SK-N-SH (cell line): ENCODE measurements around the gene CEP131. TPM values are rescaled to one million over a fixed set of nuclear protein-coding genes. Genes with fewer than 3 reads are reported as not detected.

Experiments used
- CTCF ChIA-PET: fragments of 300-600, 350-600 bp; formaldehyde crosslinking; extraction: SDS; loops from one replicate; lab custom pipeline; 2021; lab: Yijun Ruan, JAX
- POLR2A ChIA-PET: fragments of 350-600 bp; sonication (Branson Sonifier 250); formaldehyde crosslinking; extraction: SDS; loops from one replicate; lab custom pipeline; 2020; ENCODE audit warnings: antibody characterized with exemption, inconsistent platforms; lab: Yijun Ruan, JAX
- DNase-seq: peaks from one replicate; pipeline ENCODE4 v3.0.0; 2012
- H2AFZ ChIP-seq: fragments of 200-600 bp; sonication (generic); 2 replicates; pipeline ENCODE4 v1.8.1; 2016; ENCODE audit warnings: antibody characterized with exemption, mild to moderate bottlenecking, low read depth
- H3F3A ChIP-seq: fragments of 200-600 bp; sonication (generic); replicated peaks from 2 replicates; pipeline ENCODE3; 2016; ENCODE audit warnings: antibody characterized with exemption, mild to moderate bottlenecking; ENCODE audit not compliant: insufficient read depth
- H3K27ac ChIP-seq, 2 experiments: fragments of 200-500 bp in 1 of 2; fragments of 200-600 bp in 1 of 2; sonication (Bioruptor generic) in 1 of 2; sonication (generic), shearing (Covaris generic) in 1 of 2; 2 replicates each; pipeline versions ENCODE4 v1.5.1 to v1.6.1; 2014 to 2016; ENCODE audit warnings: low read depth in 2 of 2, inconsistent platforms in 1 of 2, low read length in 1 of 2, mild to moderate bottlenecking in 1 of 2, mixed read lengths in 1 of 2
- H3K27me3 ChIP-seq: fragments of 200-600 bp; sonication (generic), shearing (Covaris generic); 2 replicates; pipeline ENCODE4 v1.6.1; 2016; ENCODE audit warnings: mixed run types; ENCODE audit not compliant: insufficient read depth
- H3K36me3 ChIP-seq, 2 experiments: fragments of 200-500 bp in 1 of 2; fragments of 200-600 bp in 1 of 2; sonication (Bioruptor generic) in 1 of 2; sonication (generic) in 1 of 2; replicated peaks in 1 of 2; 2 replicates each; pipeline versions ENCODE3 to v1.5.1; 2014 to 2016; ENCODE audit warnings: low read length in 1 of 2, mild to moderate bottlenecking in 1 of 2; ENCODE audit not compliant: insufficient read depth in 2 of 2, control insufficient read depth in 1 of 2
- H3K4me1 ChIP-seq, 2 experiments: fragments of 200-500 bp in 1 of 2; fragments of 200-600 bp in 1 of 2; sonication (Bioruptor generic) in 1 of 2; sonication (generic), shearing (Covaris generic) in 1 of 2; 2 replicates each; pipeline versions ENCODE4 v1.5.1 to v1.6.1; 2014 to 2016; ENCODE audit warnings: low read depth in 1 of 2, low read length in 1 of 2, mixed run types in 1 of 2; ENCODE audit not compliant: insufficient read depth in 2 of 2, control insufficient read depth in 1 of 2
- H3K4me2 ChIP-seq: fragments of 200-600 bp; sonication (generic), shearing (Covaris generic); 2 replicates; pipeline ENCODE4 v1.6.1; 2017; ENCODE audit warnings: mixed run types
- H3K4me3 ChIP-seq, 2 experiments: fragments of 200-500 bp in 1 of 2; fragments of 200-600 bp in 1 of 2; sonication (Bioruptor generic) in 1 of 2; sonication (generic), shearing (Covaris generic) in 1 of 2; 2 replicates each; pipeline versions ENCODE4 v1.5.1 to v1.8.1; 2014 to 2016; ENCODE audit warnings: low read depth in 2 of 2, inconsistent platforms in 1 of 2, low read length in 1 of 2, mild to moderate bottlenecking in 1 of 2, mixed read lengths in 1 of 2, moderate library complexity in 1 of 2
- H3K79me2 ChIP-seq: fragments of 200-600 bp; sonication (generic); 2 replicates; pipeline ENCODE4 v1.8.1; 2017; ENCODE audit warnings: mild to moderate bottlenecking; ENCODE audit not compliant: insufficient read depth
- H3K9ac ChIP-seq: fragments of 200-600 bp; sonication (generic); 2 replicates; pipeline ENCODE4 v1.6.1; 2017; ENCODE audit warnings: mixed run types
- H3K9me2 ChIP-seq: fragments of 200-600 bp; sonication (generic); 2 replicates; pipeline ENCODE4 v1.6.1; 2017; ENCODE audit warnings: mixed run types
- H3K9me3 ChIP-seq: fragments of 200-600 bp; sonication (generic); 2 replicates; pipeline ENCODE4 v1.6.1; 2017; ENCODE audit warnings: mixed run types, mild to moderate bottlenecking, moderate library complexity
- H4K20me1 ChIP-seq: fragments of 200-600 bp; sonication (generic); 2 replicates; pipeline ENCODE4 v1.6.1; 2017; ENCODE audit warnings: mild to moderate bottlenecking, mixed run types; ENCODE audit not compliant: insufficient read depth
- ELF1 ChIP-seq: IDR thresholded peaks from 2 replicates; pipeline ENCODE4 v1.4.0; 2012
- MEF2A ChIP-seq: IDR thresholded peaks from 2 replicates; pipeline ENCODE4 v1.4.0; 2012; ENCODE audit warnings: low read depth, borderline replicate concordance
- NFIC ChIP-seq: IDR thresholded peaks from 2 replicates; pipeline ENCODE4 v1.4.0; 2012; ENCODE audit warnings: borderline replicate concordance
- RFX5 ChIP-seq: IDR thresholded peaks from 2 replicates; pipeline ENCODE4 v1.6.1; 2012; ENCODE audit warnings: mild to moderate bottlenecking, improper control_type of control experiment, low read length
- RXRA ChIP-seq: IDR thresholded peaks from 2 replicates; pipeline ENCODE4 v1.4.0; 2012; ENCODE audit warnings: low read depth, mild to moderate bottlenecking, borderline replicate concordance
- SIN3A ChIP-seq: IDR thresholded peaks from 2 replicates; pipeline ENCODE4 v1.6.1; 2012; ENCODE audit warnings: low read depth, mild to moderate bottlenecking, low read length, moderate library complexity, borderline replicate concordance
- TAF1 ChIP-seq: IDR thresholded peaks from 2 replicates; pipeline ENCODE4 v1.6.1; 2012; ENCODE audit warnings: low read depth, mild to moderate bottlenecking, low read length, moderate library complexity, borderline replicate concordance
- TEAD4 ChIP-seq: IDR thresholded peaks from 2 replicates; pipeline ENCODE4 v1.4.0; 2012; ENCODE audit warnings: mild to moderate bottlenecking, borderline replicate concordance; ENCODE audit not compliant: insufficient read depth
- YY1 ChIP-seq: IDR thresholded peaks from 2 replicates; pipeline ENCODE4 v1.4.0; 2012; ENCODE audit warnings: low read depth, mild to moderate bottlenecking
- WGBS: methylation state at CpG from one replicate; pipeline ENCODE4 v1.1.6; 2017; ENCODE audit warnings: low lambda C conversion rate; 5-methylcytosine and 5-hydroxymethylcytosine counted together
- polyA plus RNA-seq, 3 experiments: library from polyadenylated mRNA; depleted of rRNA; stranded (reverse); fragments of >200 nt; gene quantifications; 2 replicates each; pipeline ENCODE4 v1.2.3, GENCODE V29; 2012
- TF ChIP-seq, protein P1 (sequence below): fragments of 150-350 bp; IDR thresholded peaks from 2 replicates; pipeline ENCODE4 v1.6.1; 2017; ENCODE audit warnings: antibody characterized with exemption, low read length, low read depth, borderline replicate concordance
- TF ChIP-seq, protein P2 (sequence below): IDR thresholded peaks from 2 replicates; pipeline ENCODE4 v1.4.0; 2012; ENCODE audit warnings: low read depth, borderline replicate concordance
- TF ChIP-seq, protein P3 (sequence below): IDR thresholded peaks from 2 replicates; pipeline ENCODE4 v1.4.0; 2012; ENCODE audit warnings: low read depth, borderline replicate concordance

The CEP131 gene
- polyA plus RNA-seq, 1 of the 3 experiments (the other 2 are of a cell fraction): 34.8 TPM

DNA sequence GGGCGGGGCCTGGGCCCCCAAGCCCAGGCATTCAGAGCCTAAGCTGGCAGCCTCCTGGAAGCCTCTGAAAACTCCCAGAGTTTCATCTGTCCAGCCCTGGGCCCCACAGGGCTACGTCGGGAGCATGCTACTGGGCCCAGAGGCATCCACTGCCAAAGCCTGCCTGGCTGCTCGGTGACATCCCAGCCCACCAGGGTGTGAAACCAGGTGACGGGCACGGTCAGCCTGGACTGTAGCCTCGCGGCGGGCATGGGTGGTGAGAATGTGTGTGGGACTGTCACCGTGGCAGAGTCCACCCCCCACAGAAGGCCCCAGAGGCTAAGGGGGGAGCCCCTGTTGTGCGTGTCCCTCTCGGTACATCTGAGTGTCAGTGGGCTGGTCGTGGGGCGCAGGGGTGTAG is 31.1 kb downstream of the CEP131 start:
- CTCF ChIA-PET: interaction anchor here (1.2 to 6.3 kb wide), 6 partner anchors 9 to 202 kb away, joined by 3 to 46 read pairs (median 8); no protein-coding TSS in a partner anchor
- TF ChIP-seq TAF1: no peak
- TF ChIP-seq RFX5: no peak
- TF ChIP-seq, protein P1, sequence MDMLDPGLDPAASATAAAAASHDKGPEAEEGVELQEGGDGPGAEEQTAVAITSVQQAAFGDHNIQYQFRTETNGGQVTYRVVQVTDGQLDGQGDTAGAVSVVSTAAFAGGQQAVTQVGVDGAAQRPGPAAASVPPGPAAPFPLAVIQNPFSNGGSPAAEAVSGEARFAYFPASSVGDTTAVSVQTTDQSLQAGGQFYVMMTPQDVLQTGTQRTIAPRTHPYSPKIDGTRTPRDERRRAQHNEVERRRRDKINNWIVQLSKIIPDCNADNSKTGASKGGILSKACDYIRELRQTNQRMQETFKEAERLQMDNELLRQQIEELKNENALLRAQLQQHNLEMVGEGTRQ: no peak
- no peak for TF ChIP-seq RXRA
- TF ChIP-seq, protein P2, sequence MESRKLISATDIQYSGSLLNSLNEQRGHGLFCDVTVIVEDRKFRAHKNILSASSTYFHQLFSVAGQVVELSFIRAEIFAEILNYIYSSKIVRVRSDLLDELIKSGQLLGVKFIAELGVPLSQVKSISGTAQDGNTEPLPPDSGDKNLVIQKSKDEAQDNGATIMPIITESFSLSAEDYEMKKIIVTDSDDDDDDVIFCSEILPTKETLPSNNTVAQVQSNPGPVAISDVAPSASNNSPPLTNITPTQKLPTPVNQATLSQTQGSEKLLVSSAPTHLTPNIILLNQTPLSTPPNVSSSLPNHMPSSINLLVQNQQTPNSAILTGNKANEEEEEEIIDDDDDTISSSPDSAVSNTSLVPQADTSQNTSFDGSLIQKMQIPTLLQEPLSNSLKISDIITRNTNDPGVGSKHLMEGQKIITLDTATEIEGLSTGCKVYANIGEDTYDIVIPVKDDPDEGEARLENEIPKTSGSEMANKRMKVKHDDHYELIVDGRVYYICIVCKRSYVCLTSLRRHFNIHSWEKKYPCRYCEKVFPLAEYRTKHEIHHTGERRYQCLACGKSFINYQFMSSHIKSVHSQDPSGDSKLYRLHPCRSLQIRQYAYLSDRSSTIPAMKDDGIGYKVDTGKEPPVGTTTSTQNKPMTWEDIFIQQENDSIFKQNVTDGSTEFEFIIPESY: no peak
- TF ChIP-seq YY1: no peak
- no peak for TF ChIP-seq NFIC
- no peak for TF ChIP-seq ELF1
- no peak for TF ChIP-seq SIN3A
- TF ChIP-seq, all 33 proteins: peak for 0
- POLR2A ChIA-PET: no interaction called here

DNA sequence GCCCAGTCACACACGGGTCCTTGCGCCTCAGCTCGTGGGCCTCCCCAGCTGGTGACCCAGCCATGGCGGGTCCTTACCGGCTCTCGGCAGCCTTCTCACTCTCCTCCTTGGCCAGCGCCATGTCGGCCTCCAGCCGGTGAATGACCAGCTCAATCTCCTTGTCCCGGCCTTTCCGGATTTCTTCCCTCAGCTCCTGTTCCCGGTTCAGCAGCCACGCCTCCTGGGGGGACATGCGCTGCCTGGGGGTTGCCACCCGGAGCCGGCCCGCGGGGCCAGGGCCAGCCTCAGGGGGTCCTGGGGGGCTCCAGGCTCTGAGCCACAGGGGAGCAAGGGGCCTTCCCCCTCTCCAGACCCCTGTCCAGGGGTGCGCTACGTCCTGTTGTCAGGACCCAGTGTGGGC is 31.6 kb downstream of the CEP131 start:
- DNase-seq: no peak
- no peaks in the 10 kb centered on the region for H3K9me2 ChIP-seq
- peaks cover 0 to 25% of the 10 kb centered on the region in 2 experiments for H3K36me3 ChIP-seq
- H3K27ac ChIP-seq: no peak overlapping the region
- POLR2A ChIA-PET: interaction anchor here (0.9 kb wide), 1 partner anchor 25 kb away, joined by 3 read pairs; the partner anchor contains the start of genes AATK and PVALEF
- no peaks in the 10 kb centered on the region for H3F3A ChIP-seq
- no peaks in the 10 kb centered on the region for H4K20me1 ChIP-seq
- no peaks in the 10 kb centered on the region for H3K27me3 ChIP-seq
- H3K9ac ChIP-seq: no peak overlapping the region
- no peak overlapping the region for H3K4me2 ChIP-seq
- H3K79me2 ChIP-seq: no peaks in the 10 kb centered on the region
- no peak overlapping the region for H3K4me3 ChIP-seq
- no peaks in the 10 kb centered on the region for H3K9me3 ChIP-seq
- no peaks in the 10 kb centered on the region; a peak in 1 of 4 replicates for H3K4me1 ChIP-seq
- no peak overlapping the region for H2AFZ ChIP-seq
- CTCF ChIA-PET: interaction anchor here (0.9 to 6.3 kb wide), 7 partner anchors 9 to 202 kb away, joined by 3 to 46 read pairs (median 3); no protein-coding TSS in a partner anchor
- TF ChIP-seq TEAD4 (no peak), YY1 (no peak), MEF2A (no peak)
- TF ChIP-seq, protein P3, sequence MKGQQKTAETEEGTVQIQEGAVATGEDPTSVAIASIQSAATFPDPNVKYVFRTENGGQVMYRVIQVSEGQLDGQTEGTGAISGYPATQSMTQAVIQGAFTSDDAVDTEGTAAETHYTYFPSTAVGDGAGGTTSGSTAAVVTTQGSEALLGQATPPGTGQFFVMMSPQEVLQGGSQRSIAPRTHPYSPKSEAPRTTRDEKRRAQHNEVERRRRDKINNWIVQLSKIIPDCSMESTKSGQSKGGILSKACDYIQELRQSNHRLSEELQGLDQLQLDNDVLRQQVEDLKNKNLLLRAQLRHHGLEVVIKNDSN: no peak
- TF ChIP-seq, all 33 proteins: peak for 0
- 95% methylated on average over 16 of the region's 20 CpGs for WGBS

More for the DNA sequence above, 31.1 kb downstream of the CEP131 start:
- H3K4me1 ChIP-seq: no peaks in the 10 kb centered on the region; a peak in 1 of 4 replicates
- no peaks in the 10 kb centered on the region for H3K27me3 ChIP-seq
- H3K27ac ChIP-seq: no peak overlapping the region
- WGBS: 96% methylated on average over 9 of the region's 14 CpGs
- DNase-seq: no peak
- H3K9me2 ChIP-seq: no peaks in the 10 kb centered on the region
- H3K9me3 ChIP-seq: no peaks in the 10 kb centered on the region
- H3K36me3 ChIP-seq: peaks cover 0 to 30% of the 10 kb centered on the region in 2 experiments
- H2AFZ ChIP-seq: no peak overlapping the region
- H3K9ac ChIP-seq: no peak overlapping the region
- no peaks in the 10 kb centered on the region for H4K20me1 ChIP-seq
- no peaks in the 10 kb centered on the region for H3F3A ChIP-seq
- H3K4me2 ChIP-seq: no peak overlapping the region
- no peak overlapping the region for H3K4me3 ChIP-seq
- H3K79me2 ChIP-seq: no peaks in the 10 kb centered on the region
